ENCODE measurements around the gene MYO1E.
"Not testable (repeated sequence)": the region's sequence is repeated elsewhere in the genome, so short reads cannot be mapped to it uniquely, and the experiment has no call there.

The MYO1E gene

DNA sequence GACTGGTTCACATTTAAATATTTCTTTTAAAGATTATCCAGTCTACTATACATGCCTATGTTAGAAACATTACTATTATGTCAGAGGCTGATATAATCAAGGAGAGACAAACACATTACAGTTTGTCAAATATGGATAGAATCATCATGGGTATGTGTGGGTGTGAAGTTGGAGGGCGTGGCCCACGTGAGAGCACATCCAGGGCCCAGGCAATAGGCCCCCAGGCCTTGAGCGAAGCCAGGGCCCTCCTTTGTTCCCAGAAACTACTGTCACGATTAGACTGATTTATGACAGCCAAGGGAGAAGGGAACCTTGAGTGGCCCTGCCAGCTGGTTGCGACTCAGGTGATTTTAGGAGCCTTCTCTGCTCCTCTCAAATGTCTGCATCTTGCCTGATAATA lies 193.0 kb downstream of the MYO1E start:
- DNase-seq, result no peak

DNA sequence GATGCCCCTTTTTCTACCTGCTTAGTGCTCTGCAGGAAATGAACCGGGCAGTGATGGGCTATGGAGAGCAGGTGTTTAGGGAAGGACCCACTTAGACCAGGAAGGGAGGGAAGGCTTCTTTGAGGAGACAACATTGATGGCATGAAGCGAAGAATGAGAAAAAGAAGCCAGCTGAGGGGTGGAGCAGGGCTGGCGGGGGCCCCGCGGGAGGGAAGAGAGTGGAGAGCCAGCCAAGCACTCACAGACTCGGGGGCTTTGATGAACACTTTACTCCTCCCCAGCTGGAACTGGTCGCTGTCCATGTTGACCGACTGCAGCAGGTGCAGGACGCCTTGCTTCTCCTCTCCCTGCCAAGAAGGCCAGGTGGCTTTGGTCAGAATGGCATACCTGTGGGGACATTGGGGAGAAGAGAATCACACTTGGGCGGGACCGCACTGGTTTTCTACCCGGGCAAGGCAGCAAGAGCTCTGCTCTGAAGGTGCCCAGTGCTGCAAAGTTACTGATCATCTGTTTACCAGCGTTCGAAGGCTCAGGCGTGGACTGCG lies 194.4 kb downstream of the MYO1E start:
- no peak for DNase-seq

DNA sequence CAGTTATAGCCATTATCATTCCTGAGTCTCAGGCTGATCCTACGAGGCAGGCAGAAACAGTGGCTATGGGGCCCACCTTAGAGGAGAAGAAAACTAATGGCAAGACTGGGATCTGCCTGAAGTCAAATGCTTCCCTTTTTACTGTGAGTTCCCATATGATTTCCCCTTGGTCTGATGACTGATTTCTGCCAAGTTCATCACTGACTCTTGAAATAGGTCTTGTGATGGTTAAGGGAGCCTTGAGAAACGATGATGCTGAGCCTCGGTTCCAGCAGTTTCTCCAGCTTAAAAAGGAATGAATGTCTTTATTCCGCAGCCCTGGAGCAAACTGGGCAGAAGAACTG lies 195.4 kb downstream of the MYO1E start:
- DNase-seq, result no peak

DNA sequence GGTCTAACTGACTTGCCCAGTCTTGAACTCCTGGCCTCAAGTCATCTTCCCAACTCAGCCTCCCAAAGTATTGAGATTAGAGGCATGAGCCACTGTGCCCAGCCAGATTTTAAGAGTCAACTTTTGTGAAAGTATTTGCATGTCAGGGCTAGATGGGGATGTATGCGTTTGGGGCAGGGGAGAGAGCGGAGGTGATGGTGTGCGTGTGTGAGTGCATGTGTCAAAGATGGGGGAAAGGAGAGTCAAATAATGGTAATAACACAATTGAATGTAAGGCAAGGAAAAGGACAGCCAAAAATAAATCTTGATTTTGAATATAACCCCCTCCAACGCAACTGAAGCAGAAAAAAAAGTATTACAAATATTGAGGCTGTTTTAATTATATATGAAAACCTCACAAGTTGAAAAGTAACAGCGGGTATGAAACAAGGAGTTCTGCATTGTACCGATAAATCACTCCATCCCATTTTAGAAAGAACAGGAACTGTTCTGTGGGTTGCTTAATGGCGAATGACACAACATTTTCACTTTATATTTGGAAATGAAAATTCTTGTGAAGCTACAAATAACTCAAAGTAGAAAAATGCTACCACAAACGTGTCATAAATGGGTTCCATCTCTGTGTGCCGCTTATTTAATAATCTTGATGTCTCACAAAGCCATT lies 195.9 kb downstream of the MYO1E start:
- DNase-seq, result no peak

DNA sequence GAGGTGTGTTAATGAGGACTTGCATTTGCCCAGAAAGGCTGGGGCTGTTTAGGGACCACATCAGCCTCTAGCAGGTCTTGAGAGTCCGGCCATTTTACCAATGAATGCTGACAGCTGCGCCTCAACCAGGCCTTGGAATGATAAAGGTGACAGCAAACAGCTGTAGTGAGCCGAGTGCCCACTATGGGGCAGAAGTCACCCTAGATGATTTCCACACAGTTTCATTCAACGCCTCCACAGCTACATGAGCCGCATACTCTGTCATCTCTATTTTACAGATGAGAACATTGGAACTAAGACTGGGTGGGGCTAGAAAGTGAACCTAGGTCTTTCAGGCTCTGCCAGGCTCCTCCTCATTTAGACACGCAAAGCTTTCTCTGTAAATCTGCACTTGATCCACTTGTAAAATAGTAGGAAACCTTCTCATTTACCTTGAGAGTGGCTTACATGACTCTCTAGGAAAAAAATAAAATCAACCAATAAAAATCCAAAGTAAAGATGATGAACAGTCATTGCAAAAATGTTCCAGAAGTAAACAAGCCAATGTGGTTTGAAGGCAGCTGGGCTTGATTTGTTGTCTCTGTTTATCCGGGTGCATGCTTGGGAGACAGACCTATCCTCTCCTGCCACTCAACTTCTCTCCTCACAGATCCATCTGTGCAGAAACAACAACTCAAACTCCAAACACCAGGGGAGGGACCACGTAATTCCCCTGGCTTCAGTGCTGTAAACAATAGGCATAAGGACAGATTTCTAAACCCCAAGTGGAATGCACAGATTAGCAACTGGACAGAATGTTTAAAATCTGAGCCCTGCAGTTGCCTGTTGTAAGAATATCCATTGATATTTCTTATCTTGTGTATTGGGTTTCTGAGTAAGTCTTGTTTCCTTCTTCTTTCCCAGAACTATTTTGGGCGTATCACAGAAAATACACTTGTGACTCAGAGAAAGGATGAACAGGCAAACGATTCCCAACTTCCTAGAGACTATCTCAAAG lies 197.5 kb downstream of the MYO1E start:
- DNase-seq, result peak; percentile 48

DNA sequence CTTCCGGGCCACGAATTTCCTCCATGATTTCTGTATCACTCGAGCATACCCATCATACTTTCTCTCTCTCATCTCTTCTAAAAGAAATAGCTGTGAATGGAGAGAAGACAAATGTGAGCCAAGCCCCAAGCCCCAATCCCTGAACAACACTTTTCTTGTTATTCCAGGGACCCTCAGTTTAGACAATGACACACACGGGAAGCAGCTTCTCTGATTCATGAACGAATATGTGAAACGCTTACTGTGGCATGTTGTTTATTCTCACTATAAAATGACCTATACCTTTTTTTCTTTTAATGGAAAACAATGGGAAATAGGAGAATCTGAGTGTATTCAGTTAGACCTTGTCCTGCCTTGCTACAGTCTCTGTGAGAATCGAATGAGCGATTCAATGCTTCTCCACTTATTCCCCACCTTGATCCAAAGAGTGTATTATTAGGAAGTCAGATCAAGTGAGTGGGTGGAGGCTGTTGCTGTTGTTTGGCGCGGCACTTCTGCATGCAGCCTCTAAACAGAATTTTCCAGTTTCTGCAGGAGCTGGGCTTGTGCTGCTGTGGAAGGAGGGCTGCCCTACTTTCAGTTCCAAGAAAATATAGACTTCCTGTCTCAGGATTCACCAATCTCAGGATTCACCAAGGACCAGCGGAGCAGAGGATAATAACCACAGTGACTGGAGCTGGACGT lies 198.4 kb downstream of the MYO1E start:
- no peak for DNase-seq

DNA sequence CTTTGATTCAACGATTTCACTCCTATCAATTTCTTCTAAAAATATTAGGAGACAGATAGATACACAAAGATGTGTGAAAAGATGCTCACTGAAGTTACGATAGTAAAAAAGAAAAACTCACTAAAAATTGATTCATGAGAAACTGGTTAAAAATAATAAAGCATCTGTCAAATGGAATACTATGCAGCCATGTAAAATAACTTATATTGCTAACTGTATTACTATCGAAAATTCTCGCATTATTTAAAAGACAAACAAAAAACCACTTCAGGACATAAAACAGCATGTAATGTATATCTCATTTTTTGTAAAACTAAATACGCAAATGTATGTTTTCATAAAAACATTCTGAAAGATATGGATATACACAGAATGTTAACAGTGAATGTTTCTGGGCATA lies 199.5 kb downstream of the MYO1E start:
- DNase-seq, result no peak

DNA sequence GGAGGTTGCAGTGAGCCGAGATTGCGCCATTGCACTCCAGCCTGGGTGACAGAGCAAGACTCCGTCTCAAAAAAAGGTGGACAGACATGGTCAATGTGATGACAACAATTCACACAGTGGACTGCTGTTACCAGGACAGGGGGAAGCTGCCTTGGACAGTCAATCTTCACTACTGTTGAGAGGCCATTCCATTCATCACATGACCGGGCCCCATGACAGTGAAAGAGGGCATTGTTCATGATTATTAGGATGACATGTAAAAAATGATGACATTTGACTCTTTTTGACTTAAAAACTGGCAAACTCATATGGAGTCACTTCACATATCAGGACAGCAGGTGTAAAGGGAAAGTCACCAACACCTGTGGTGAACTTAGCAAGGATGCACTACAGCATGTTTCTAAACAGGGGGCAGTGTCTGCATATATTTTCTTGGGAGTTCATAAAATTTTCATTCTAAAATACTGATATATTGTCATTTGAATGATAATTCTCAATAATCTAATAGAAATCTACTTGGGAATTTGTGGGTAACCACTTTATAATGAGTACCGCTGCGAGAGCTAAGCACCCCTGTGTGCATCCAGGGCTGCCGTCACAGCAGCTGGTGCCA lies 200.3 kb downstream of the MYO1E start:
- DNase-seq, result no peak

DNA sequence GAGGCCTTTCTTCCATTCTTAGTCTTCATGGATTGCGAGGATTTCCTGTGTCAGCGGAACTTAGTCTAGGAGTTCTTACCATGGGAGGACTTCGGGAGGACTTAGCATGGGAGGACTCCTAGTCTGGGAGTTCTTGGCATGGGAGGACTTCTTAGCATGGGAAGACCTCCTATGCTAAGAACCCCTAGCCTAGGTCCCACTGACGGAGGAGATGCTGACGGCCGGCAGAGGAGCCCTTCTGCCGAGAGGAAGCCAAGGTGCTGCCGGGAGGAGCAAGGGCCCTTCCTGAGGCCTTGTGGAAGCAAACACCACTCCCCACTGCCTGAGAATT lies 201.6 kb downstream of the MYO1E start:
- no peak for DNase-seq

DNA sequence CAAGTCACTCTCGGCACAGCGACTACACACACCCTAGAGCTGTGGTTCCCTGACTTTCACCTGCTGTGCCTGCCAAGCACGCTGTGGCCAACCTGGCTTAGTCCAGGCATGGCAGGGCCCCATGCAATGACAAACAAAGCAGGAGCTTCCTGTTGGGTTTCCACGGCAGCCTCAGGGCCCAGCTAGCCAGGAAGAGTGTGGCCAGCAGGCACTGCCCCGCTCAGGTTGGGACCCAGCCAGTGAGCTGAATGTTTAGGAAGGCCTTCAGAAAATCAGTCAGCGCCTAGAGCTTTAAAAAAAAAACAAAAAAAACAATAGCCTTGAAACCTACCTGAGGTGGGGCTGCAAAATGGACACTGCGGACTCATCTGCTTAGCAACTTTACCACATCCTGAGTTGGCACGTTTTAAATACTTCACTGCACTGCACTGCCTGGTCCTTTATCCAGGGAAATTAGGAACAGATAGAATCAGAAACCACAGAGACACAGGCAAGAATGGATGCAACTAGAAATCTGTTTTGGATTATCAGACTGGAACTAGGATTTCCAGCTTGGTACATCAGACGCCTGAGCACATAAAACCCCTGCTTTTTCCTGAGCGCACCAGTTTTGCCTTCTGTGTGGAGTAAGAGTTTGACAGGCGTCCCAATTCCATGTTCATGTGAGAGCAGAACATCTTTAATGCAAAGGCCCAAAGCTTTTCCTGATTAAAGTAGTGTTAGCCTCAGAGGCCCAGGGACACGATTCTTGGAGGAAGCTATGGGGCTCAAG lies 202.2 kb downstream of the MYO1E start:
- DNase-seq, result no peak

DNA sequence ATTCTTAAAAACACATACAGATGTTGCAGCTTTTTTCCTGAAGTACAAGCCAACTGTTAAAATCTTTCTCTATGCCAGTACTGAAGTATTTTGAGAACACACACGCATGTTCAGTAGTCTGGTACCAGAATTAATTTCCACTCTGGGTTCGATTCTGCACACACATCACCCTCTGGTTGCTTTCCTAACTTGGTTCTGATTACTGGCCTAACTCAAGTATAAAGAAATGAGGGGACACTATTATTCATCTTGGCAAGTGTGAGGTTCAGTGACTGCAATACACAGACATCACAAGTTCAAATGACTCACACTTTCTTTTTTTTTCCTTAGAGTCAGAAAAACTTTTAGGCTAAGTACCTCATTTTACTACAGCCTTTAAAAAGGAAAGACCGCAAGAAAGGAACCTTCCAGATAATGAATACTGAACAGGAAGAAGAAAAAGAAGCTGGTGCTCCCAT lies 203.4 kb downstream of the MYO1E start:
- no peak for DNase-seq

DNA sequence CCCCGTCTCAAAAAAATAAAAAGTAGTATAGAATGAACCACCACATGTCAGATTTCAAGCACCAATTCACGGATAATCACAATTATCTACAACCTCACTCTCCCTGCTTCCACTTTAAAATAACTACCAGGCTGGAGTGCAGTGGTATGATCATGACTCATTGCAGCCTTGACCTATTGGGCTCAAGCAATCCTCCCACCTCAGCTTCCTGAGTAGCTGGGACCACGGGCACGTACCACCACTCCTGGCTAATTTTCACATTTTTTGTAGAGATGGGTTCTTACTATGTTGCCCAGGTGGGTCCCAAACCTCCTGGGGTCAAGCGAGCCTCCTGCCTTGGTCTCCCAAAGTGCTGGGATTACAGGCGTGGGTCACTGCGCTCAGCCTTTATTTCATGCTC lies 204.1 kb downstream of the MYO1E start:
- DNase-seq, result no peak

DNA sequence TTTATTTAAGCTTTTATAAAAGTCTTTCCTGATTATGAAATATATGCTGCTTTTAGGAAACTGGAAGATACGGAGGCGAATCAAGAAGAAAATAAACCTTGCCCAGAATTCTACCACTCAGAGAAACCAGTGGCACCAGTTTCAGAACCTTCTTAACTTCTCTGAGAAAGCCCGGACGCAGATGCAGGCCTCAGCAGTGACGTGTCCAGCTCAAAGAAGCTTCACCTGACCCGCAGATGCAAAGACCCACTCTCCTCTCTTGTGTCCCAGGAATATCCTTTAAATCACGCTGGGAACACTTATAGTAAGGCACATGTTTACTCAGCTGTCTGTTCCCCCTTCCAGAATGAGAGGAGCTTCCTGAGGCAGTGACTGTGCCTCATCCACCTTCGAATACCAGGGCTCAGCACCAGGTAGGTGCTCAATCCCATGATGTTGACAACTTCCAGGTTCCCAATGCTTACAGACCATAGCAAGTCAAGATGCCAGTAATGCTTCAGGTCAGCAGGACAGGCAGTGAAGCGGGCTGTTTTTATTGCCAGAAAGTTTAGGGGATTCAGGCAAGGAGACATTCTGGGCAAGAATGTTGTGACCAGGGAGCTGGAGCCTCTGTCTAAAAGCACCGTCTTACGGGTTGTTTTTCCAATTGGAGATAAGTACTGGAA lies 205.9 kb downstream of the MYO1E start:
- DNase-seq, result no peak

DNA sequence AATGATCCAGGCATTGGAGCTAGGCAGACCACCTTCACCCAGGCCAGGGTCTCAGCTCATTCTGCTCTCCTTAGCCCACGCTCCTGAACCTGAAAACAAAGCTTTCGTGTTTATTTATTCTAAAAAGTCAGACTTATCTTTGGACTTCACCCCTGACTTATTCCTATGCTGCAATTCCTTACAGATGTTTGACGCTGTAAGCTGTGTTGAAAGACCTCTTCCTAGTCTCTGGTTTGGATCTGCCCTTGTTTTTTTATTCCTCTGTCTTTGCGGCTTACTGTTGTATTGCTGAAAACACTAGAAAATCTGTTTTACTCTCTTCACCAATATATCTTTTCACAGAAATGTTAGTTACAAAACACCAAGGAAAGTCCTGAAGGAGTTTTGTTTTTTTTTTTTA lies 206.5 kb downstream of the MYO1E start:
- DNase-seq, result no peak

DNA sequence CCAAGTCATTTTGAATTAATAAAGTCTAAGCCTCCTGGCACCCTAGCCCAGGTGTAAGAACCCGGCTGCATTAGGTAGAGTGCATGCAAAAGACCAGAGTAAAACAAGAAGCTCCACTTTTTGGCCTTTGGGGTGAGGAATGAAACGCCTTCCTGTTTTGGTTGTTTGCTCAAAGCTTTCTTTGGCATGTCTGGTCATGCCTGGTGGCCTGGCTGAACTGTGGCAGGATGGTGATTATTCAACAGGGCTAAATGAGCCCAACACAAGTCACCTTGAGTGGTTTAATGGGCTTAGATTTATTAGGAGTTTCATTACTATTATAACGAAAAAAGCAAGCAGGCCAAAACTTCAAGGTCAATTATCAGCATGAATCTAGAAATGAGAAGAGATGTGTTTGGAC lies 206.9 kb downstream of the MYO1E start:
- DNase-seq, result no peak

DNA sequence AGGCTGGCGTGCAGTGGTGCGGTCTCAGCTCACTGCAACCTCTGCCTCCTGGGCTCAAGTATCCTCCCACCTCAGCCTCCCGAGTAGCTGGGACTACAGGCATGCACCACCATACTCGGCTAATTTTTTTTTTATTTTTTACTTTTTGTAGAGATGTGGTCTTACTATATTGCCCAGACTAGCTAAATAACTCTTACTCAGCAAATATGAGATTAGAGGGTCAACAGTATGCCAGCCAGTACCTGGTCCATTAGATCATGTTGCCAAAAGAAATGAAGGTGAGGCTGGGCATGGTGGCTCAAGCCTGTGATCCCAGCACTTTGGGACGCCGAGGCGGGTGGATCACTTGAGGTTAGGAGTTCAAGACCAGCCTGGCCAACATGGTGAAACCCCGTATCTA lies 210.6 kb downstream of the MYO1E start:
- not testable (repeated sequence) for DNase-seq

DNA sequence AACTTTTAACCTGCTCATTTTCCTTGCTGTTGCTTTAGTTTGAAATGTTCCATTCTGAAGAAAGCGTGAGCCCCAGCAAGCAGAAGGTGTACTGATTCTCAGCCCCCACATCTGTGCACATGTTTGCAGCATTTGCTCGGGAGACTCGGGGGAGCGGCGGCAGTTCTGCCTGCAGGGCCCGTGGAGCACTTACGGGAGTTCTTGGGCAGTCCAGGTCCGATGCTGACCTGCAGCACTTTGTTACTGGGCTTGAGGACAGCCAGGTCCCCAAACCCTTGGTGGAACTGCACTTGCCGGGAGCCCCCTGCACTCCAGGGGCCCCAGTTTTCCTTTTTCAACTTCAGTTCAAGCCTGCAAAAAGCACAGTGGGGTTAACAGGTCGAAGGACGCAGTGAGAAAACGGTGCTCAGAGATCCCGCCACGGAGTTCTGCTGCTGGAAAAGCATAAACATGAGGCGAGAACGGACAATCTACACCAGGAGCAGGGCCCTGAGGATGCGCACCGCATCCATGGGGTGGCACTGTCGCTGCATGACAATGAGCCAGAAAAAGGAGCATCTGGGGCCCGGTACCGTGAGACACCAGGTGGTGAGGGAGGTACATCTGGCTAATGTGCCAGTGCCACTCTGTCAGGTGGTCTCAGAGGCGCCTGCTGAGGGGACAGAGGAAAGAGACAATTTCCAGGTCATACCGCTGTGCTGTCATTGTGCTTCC lies 211.6 kb downstream of the MYO1E start:
- DNase-seq, result peak; percentile 11

DNA sequence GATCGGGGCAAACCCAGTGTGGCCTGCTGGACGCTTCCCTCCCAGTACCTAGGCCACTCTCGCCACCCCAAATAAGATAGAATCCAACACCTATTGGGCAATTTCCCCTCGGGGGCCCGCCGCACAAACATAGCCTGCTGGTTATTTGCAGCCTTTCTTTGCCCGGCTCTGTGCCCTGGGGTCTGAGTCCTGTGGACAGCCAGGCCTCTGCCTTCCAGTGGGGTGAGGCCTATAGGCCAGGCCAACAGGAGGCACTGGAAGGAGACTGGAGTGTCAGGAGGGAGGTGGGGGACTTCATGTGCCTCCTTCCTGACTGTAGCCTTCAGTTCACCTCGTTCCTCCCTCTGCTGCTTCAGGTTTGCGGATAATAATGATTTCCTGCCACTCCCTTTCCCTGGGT lies 213.5 kb downstream of the MYO1E start:
- no peak for DNase-seq

DNA sequence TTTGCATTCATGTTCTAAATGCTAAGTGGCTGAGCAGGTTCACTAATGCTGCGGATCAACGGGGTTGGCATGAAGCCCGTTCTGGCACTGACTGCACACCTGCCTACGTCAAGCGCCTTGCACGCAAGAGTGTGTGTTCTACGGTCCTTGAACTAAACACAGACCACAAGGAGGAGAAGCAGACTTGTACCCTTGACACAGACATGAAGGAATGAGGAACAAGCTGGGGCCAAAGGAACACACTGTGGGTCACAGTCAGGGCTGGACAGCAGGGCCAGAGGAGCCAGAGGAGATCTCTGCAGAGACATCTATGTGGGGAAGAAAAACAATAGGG lies 214.0 kb downstream of the MYO1E start:
- no peak for DNase-seq

DNA sequence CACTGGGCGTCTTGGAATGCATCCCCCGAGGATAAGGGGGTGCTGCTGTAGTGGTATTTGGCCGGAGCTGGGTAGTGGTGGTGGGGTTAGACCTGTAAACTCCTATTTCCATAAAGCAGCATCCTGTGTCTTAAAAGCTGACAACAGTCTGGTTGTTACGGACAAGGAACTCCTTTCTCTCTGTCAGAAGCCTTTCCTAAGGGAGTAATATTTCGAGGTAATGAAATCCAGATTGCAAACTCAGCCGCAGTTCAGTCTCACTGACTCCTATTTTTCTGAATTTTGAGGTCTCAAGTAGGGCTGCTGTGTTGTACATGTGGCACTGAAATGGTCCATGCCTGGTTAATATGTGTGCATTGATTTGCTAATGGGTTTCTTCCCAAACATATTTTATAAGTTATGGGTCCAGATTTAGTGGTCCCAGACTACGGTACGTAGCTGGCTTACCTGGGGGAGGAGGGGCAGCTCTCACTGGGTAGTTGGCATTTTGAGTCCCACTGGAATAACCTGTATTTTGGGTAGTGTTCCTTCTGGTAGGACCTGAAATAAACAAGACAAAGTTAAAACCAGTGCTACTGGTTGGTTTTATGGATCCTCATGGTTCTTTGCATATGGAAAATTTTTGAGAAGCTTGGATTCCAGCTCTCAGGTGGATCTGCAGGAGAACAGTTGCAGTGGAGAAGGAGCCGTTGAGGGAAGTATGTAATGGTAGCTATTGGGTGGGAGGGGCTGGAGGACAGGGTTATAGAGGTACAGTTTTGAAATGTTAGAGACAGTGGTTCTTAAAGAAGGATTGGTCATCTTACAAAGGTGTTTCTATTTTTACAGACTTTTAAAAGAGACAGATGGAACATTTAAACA lies 214.6 kb downstream of the MYO1E start:
- no peak for DNase-seq

All from stimulated activated CD4-positive, alpha-beta T cell treated with anti-CD3 and anti-CD28 coated beads, Interleukin-4, amount 100 ng/mL, for 24 hours (primary cell).